ENCODE measurements around the gene NOL6.
"Not testable (repeated sequence)": the region's sequence is repeated elsewhere in the genome, so short reads cannot be mapped to it uniquely, and the experiment has no call there.

The NOL6 gene

DNA sequence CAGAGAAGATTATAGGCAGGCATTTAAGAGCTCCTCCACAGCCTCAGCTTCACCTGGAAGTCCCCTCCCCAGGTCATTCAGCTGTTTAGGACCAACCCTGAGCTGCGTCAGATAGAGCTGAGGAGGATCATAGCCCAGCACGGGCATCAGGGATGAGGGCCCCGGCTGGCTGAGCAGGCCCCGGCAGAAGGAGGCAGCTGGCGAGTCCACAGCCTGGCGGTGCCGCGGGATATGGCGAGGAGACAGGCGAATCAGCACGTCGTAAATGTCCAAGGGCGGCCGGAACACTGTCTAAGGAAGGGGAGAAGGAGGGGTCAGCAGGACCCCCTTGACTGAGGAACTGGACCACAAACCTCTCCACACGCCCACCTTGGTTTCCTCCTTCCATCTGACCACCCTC is 10.6 kb downstream of the NOL6 start:
- in situ Hi-C loops (cut with HindIII; ENCODE audit: low pct_ligation_motif_present, low sequenced_read_pairs): no loop called here
- no peak overlapping the region for H3K27ac ChIP-seq
- DNase-seq: no peak
- TF ChIP-seq, protein P1, sequence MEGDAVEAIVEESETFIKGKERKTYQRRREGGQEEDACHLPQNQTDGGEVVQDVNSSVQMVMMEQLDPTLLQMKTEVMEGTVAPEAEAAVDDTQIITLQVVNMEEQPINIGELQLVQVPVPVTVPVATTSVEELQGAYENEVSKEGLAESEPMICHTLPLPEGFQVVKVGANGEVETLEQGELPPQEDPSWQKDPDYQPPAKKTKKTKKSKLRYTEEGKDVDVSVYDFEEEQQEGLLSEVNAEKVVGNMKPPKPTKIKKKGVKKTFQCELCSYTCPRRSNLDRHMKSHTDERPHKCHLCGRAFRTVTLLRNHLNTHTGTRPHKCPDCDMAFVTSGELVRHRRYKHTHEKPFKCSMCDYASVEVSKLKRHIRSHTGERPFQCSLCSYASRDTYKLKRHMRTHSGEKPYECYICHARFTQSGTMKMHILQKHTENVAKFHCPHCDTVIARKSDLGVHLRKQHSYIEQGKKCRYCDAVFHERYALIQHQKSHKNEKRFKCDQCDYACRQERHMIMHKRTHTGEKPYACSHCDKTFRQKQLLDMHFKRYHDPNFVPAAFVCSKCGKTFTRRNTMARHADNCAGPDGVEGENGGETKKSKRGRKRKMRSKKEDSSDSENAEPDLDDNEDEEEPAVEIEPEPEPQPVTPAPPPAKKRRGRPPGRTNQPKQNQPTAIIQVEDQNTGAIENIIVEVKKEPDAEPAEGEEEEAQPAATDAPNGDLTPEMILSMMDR (IDR thresholded peaks at IDR 0.05; ENCODE audit: low read depth, low read length, missing control alignments): no peak
- H3K4me3 ChIP-seq (ENCODE audit: low read depth, low read length): no peak overlapping the region
- peaks cover 73% of the 10 kb centered on the region for H3K36me3 ChIP-seq (replicated peaks)
- no peaks in the 10 kb centered on the region for H3K27me3 ChIP-seq (replicated peaks)

DNA sequence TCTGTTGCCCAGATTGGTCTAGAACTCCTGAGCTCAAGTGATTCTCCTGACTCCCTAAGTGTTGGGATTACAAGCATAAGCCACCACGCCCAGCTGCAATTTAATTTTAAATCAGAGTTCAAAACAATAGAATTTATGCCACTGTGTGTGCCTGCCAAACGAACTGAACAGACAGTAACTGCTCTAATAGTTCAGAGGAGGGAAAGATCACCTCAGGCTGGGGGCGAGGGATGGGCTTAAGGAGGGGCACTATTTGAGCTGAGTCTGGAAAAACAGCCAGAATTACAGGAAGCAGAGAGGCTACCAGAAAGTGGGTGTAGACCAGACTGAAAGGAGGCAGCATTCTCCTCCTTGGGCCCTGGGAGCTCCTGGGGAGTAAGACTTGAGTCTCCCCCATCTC is 12.2 kb downstream of the NOL6 start:
- peaks cover 57% of the 10 kb centered on the region for H3K36me3 ChIP-seq (replicated peaks)
- no peak overlapping the region for H3K27ac ChIP-seq

DNA sequence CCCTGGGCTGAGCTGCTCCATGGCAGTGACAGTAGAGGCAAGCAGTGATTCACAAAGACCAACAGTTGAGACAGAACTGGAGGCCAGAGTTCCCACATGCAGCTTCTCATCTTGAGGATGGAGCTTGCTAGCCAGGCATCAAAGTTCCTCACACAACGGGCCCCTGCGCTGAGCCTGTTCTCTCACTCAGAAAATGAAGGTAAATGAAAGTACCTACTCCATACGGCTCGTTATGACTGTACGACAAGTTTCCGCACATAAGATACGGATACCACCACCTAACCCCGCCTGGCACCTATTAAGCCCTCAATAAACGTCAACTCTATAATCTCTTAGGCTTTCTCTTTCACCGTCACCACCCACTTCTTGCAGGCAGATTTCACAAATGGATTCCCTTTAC is 12.9 kb downstream of the NOL6 start:
- Histone ChIP-seq H3K27me3 (replicated peaks) (no peaks in the 10 kb centered on the region), H3K27ac (no peak overlapping the region), H3K4me3 (ENCODE audit: low read depth, low read length) (no peak overlapping the region), H3K36me3 (replicated peaks) (peaks cover 51% of the 10 kb centered on the region)
- DNase-seq: no peak
- TF ChIP-seq, protein P1 (IDR thresholded peaks at IDR 0.05; ENCODE audit: low read depth, low read length, missing control alignments): no peak
- in situ Hi-C loops (cut with HindIII; ENCODE audit: low pct_ligation_motif_present, low sequenced_read_pairs): no loop called here

More for the DNA sequence above, 12.2 kb downstream of the NOL6 start:
- in situ Hi-C loops (cut with HindIII; ENCODE audit: low pct_ligation_motif_present, low sequenced_read_pairs): no loop called here
- Histone ChIP-seq H3K27me3 (replicated peaks) (no peaks in the 10 kb centered on the region), H3K4me3 (ENCODE audit: low read depth, low read length) (no peak overlapping the region)
- TF ChIP-seq, protein P1 (IDR thresholded peaks at IDR 0.05; ENCODE audit: low read depth, low read length, missing control alignments): no peak
- DNase-seq: no peak

DNA sequence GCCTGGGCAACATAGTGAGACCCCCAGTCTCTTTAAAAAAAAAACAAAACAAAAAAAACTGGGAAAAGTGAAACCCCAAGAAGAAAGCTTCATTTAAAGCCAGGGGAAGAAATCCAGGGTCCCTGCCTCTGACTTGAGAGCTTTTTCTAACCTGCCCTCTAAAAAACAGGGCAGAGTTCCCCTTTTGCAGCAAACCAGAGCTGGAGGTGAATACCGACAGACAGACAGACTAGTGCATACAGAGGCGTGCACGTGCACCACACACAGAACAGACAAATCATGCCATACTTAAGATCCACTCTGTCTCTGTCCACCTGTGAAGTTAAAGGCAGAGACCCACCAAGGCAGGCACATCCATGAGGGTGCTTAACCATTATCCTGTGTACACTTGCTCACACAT is 14.6 kb downstream of the NOL6 start:
- TF ChIP-seq, protein P1 (IDR thresholded peaks at IDR 0.05; ENCODE audit: low read depth, low read length, missing control alignments): no peak
- H3K4me3 ChIP-seq (ENCODE audit: low read depth, low read length): no peak overlapping the region
- H3K27me3 ChIP-seq (replicated peaks): no peaks in the 10 kb centered on the region
- in situ Hi-C loops (cut with HindIII; ENCODE audit: low pct_ligation_motif_present, low sequenced_read_pairs): no loop called here
- H3K27ac ChIP-seq: no peak overlapping the region
- peaks cover 34% of the 10 kb centered on the region for H3K36me3 ChIP-seq (replicated peaks)
- DNase-seq: no peak

DNA sequence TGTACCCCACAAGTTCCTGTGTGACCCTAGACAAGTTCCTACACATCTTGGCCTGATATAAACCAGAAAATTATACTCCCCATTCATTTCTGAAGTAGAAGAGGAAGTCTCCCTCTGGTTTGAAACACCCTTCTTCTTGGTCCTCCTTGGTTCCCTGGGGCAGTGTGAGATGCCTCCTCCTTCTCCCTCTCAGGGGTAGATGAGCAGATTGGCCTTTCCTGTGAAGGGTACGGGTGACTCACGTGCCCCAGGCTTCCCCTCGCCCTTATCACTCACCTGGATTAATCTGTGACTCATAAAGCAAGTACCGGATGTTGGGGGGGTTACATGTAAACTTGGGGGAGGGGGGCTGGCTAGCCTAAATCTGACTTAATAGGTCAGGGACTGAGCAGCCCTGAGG is 15.3 kb downstream of the NOL6 start:
- peaks cover 31% of the 10 kb centered on the region for H3K36me3 ChIP-seq (replicated peaks)
- TF ChIP-seq, protein P1 (IDR thresholded peaks at IDR 0.05; ENCODE audit: low read depth, low read length, missing control alignments): no peak
- no peak for DNase-seq
- no peaks in the 10 kb centered on the region for H3K27me3 ChIP-seq (replicated peaks)
- no peak overlapping the region for H3K27ac ChIP-seq
- H3K4me3 ChIP-seq (ENCODE audit: low read depth, low read length): no peak overlapping the region
- in situ Hi-C loops (cut with HindIII; ENCODE audit: low pct_ligation_motif_present, low sequenced_read_pairs): no loop called here

DNA sequence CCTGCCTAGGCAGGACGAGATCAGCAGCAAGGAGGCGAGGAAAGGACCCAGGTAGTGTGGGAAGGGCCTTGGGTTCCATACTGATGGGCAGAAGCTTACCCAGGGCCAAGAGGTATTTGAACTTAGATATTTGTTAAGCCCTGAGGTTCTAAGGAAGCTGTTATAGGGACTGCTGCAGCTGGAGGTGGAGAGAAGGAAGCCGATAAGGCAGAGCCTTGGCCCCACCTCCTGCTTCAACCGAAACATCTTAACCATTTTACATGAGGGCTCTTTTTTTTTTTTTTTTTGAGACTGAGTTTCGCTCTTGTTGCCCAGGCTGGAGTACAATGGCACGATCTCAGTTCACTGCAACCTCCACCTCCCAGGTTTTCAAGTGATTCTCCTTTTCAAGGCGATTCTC is 17.8 kb downstream of the NOL6 start:
- Histone ChIP-seq H3K36me3 (replicated peaks) (peaks cover 6% of the 10 kb centered on the region), H3K4me3 (ENCODE audit: low read depth, low read length) (no peak overlapping the region), H3K27me3 (replicated peaks) (no peaks in the 10 kb centered on the region), H3K27ac (no peak overlapping the region)
- in situ Hi-C loops (cut with HindIII; ENCODE audit: low pct_ligation_motif_present, low sequenced_read_pairs): no loop called here
- DNase-seq: no peak
- TF ChIP-seq, protein P1 (IDR thresholded peaks at IDR 0.05; ENCODE audit: low read depth, low read length, missing control alignments): no peak

DNA sequence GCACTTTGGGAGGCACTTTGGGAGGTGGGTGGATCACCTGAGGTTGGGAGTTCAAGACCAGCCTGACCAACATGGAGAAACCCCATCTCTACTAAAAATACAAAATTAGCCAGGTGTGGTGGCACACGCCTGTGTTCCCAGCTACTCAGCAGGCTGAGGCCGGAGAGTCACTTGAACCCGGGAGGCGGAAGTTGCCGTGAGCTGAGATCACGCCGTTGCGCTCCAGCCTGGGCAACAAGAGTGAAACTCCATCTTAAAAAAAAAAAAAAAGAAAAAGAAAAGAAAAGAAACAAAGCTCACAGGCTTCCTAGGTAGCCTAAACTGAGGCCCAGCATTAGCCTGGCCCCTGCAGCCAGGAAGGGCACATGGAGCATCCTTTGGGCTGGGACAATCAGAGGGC is 18.3 kb downstream of the NOL6 start:
- H3K27me3 ChIP-seq (replicated peaks); in situ Hi-C loops (cut with HindIII; ENCODE audit: low pct_ligation_motif_present, low sequenced_read_pairs); H3K27ac ChIP-seq; DNase-seq; H3K36me3 ChIP-seq (replicated peaks); H3K4me3 ChIP-seq (ENCODE audit: low read depth, low read length): not testable (repeated sequence)

DNA sequence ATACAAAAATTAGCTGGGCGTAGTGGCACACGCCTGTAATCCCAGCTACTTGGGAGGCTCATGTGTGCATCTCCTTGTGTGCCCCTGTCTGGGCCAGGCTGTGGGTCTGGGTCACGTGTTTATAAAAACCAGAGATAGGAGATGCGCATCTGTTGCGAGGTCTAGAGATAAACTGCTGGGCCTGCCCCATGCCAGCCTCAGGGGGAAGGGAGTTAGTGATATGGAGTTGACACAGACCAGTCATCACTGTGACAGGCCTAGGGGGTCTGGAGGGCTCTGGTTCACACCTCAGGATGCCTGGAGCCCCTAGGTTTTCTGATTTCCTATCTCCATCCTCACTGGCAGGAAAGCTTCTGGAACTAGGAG is 19.1 kb downstream of the NOL6 start:
- H3K36me3 ChIP-seq (replicated peaks); H3K27ac ChIP-seq; H3K27me3 ChIP-seq (replicated peaks); DNase-seq; in situ Hi-C loops (cut with HindIII; ENCODE audit: low pct_ligation_motif_present, low sequenced_read_pairs); H3K4me3 ChIP-seq (ENCODE audit: low read depth, low read length): not testable (repeated sequence)

Data from brain microvascular endothelial cell (primary cell).